ENCODE results near the gene SLC9A7.

Gene SLC9A7

GRCh38 chrX:46649421-46650260 lies 109.3 kb downstream of the SLC9A7 start:
- DNase-seq (ENCODE audit: low read depth, low spot score) = no peak

DNA sequence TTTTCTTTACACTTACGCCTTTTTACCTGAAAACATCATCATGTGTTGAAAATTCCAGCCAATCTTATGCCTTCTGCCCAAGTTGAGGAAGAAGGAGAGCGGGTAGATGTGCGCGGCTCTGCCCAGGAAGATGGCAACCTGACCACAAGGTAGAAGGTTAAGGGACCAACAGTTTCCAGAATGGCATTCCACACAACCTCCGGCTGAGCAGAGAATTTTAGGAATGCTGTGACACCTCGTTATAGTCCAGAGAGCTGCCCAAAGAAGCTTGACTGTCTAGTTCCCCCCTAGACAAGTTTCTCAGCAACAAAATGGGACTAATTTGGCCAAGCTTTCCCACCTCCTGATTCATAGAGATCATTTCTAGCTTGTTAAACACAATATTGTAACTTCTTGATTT lies 110.3 kb downstream of the SLC9A7 start:
- DNase-seq (ENCODE audit: low read depth, low spot score) = no peak

DNA sequence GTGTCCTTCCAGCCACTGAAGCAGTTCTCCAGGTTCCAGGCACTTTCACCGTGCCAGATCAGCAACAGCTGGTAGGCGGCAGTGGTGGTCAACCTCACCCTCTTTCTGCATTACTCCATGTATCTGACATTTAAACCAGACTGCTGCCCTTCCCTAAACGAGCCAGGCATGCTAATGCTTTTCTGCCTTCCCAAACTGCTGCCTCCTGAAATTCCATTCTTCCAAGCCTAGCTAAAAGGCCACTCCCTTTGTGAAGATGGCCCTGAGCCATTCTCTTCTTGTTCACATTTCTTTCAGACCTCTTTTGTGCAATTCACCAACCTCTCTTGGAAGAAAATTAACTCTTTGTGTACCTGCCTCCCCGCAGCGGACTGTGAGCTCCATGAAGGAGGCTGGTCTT lies 111.7 kb downstream of the SLC9A7 start:
- no peak for DNase-seq (ENCODE audit: low read depth, low spot score)

DNA sequence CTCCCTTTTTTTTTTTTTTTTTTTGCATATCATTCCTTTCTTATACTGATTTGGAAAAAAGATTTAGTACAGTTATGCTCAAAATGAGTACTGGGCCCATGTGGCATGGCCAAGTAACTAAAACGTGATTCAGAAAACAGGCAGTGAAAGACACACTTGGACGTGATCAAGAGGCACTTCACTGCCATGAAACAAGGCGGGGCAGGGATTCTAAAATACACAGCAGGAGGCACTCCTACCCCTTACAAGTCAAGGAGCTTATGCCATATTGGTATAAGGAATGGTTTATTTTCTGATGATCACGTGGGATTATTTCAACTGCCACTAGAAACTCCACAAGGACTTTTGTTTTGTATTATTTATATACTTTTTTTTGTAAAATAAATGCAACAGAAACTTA lies 113.3 kb downstream of the SLC9A7 start:
- DNase-seq (ENCODE audit: low read depth, low spot score) = no peak

DNA sequence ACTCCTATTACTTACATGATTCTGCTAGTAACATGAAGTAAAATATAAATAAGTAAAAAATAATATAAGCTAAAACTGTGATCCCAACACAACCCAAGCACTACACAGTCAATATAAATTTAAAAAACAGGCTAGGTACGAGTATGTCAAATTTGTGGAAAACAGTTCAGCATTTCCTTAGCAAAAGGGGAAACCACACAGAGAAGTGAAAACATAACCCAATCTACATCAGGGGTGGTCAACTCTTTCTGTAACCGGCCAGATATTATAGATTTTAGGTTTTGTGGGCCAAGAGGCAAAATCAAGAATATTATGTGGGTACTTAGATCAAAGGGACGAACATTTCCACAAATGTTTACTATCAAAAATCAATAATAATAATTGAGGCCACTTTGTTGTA lies 115.3 kb downstream of the SLC9A7 start:
- DNase-seq (ENCODE audit: low read depth, low spot score) = no peak

DNA sequence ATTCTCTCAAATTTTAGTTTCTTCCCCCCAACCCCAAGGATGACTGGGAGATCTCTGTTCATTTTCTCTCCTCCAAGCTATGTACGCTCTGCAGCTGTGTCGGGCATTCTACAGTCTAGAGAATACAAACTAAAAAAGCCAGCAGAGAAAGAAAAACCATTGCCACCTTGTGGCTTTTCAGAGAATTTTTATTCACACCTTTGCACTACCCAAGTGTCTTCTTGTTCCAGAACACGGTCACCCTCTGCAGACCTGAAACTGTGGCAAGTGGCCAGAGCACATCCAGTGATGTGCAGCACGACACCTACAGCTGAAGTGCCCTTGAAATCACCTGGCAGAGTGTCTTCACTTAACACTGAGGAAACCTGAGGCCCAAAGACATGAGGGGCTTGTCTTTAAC lies 116.8 kb downstream of the SLC9A7 start:
- no peak for DNase-seq (ENCODE audit: low read depth, low spot score)

- peak; percentile 3 for DNase-seq (ENCODE audit: low read depth, low spot score)
These were observed 121.0 kb downstream of the SLC9A7 start for GRCh38 chrX:46637938-46638337.

DNA sequence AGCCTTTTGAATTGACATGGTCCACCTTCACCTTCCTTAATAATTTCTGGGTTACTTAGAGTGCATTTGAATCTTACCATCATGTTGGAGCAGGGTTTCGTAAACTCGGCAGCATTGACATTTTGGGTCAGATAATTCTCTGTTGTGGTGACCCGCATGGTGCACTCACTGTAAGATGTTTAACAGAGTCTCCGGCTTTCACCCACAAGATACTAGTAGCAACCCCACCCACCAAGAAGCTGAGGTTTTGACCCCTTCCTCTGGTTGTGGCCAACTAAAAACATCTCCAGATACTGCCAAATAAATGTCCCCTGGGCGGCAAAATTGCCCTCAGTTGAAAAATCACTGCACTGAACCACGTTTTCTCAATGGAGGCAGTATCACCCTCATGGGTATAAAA lies 122.7 kb downstream of the SLC9A7 start:
- no peak for DNase-seq (ENCODE audit: low read depth, low spot score)

- DNase-seq (ENCODE audit: low read depth, low spot score) = no peak
These were observed 123.7 kb downstream of the SLC9A7 start for GRCh38 chrX:46635186-46635585.

DNA sequence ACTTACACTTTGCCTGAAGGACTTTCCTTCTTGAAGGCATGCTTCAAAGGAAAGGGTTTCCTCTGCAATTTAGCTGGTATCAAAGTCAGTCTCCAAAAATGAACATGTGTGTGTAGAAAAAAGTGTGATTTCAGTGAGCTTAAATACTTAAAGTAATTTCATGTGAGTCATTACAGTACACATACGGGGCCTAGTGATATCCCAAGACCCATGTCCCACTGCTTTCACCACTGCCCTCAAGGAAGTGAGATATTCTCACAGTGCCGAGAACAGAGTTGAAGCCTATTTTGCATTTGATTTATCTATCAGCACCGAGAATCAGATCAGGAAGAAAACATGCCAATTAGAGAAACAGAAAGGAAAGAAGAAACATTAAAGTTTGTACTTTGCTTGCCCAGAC lies 124.3 kb downstream of the SLC9A7 start:
- no peak for DNase-seq (ENCODE audit: low read depth, low spot score)

DNA sequence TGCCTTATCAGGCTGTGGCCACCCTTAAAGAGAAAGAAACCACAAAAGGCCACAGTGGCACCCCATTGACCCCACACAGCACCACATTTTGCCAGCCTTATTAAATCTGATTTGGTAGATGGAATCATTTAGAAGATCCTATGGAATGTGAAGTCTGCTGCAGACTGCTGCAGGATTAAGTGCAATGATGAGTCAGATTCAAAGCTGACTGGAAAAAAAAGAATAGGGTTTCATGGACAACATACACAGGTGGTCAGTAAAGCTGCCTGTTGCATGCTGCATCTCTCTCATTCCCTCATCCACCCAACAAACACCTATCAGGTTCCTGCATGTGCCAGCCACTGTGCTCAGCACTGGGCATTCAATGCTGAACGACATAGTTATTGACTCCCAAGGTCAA lies 128.8 kb downstream of the SLC9A7 start:
- no peak for DNase-seq (ENCODE audit: low read depth, low spot score)

- no peak for DNase-seq (ENCODE audit: low read depth, low spot score)
These were observed 130.2 kb downstream of the SLC9A7 start for GRCh38 chrX:46628460-46629371.

GRCh38 chrX:46627711-46628419 lies 131.1 kb downstream of the SLC9A7 start:
- no peak for DNase-seq (ENCODE audit: low read depth, low spot score)

DNA sequence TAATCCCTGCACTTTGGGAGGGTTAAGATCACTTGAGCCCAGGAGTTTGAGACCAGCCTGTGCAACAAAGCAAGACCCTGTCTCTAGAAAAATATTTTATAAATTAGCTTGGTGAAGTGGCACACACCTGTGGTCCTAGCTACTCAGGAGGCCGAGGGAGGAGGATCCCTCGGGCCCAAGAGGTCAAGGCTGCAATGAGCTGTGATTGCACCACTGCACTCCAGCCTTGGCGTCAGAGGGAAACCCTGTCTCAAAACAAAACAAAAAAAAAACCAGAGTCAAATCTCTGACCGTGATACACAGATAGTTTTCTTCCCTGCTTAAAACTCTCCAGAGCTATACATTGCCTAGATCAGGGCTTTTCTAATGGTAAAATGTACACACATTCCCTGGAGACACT lies 131.9 kb downstream of the SLC9A7 start:
- no peak for DNase-seq (ENCODE audit: low read depth, low spot score)

DNA sequence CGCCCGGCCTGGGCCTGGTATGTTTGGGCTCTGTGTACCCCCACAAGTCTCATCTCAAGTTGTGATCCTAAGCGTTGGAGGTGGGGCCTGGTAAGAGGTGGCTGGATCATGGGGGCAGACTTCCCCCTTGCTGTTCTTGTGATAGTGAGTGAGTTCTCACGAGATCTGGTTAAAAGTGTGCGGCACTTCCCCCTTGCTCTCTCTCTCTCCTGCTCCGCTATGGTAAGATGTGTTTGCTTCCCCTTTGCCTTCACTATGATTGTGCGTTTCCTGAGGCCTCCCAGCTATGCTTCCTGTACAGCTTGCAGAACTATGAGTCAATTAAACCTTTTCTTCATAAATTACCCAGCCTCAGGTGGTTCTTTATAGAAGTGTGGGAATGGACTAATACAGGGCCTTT lies 132.4 kb downstream of the SLC9A7 start:
- DNase-seq (ENCODE audit: low read depth, low spot score) = no peak

DNA sequence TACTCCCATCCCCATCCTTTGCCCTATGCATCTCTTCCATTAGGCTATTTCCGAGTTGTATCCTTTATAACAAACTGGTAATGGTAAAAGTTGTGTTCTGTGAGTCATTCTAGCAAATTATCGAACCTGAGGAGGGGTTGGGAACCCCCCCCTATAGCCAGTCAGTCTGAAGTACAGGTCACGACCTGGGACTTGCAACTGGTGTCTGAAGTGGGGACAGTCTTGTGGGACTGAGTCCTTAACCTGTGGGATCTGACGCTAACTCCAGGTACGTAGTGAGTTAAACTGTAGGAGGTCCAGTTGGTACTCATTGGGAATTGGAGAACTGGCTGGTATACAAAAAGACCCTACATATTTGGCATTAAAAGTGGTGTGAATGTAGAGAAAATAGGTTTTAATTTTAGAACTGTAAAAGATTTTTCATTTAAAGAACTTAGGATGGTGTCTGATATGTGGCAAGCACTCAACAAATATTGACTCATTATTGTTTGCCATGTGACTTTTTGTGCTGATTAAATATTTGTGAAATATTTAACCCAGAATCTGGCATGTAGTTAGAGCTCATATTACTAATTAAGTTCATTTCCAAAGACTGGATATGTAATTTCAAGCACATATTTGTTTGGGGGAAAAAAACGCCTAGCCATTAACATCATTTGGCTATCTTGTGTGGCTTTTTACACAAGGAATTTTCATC lies 134.7 kb downstream of the SLC9A7 start:
- DNase-seq (ENCODE audit: low read depth, low spot score) = no peak

DNA sequence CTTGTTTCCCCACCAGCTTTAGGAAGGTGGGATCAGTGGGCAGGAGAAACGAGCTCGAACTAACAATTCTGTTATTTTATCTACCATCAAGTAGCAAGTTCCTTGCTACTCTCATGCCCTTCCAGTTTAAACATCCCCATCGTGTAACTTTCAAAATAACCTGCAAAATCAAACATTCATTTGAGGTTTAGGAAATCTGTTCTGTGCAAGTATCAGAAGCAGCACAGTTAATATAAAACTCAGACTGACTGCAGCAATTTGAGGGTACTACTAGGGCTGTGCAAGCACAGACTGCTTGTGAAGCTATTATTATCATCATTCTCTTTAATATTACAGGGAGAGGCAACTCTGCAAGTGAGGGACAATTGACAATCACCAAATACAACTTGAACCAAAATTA lies 137.3 kb downstream of the SLC9A7 start:
- DNase-seq (ENCODE audit: low read depth, low spot score) = no peak

GRCh38 chrX:46620505-46620904 lies 138.4 kb downstream of the SLC9A7 start:
- no peak for DNase-seq (ENCODE audit: low read depth, low spot score)

- DNase-seq (ENCODE audit: low read depth, low spot score) = no peak
These were observed 140.0 kb downstream of the SLC9A7 start for GRCh38 chrX:46618947-46619346.

- no peak for DNase-seq (ENCODE audit: low read depth, low spot score)
These were observed 141.0 kb downstream of the SLC9A7 start for GRCh38 chrX:46617906-46618305.

DNA sequence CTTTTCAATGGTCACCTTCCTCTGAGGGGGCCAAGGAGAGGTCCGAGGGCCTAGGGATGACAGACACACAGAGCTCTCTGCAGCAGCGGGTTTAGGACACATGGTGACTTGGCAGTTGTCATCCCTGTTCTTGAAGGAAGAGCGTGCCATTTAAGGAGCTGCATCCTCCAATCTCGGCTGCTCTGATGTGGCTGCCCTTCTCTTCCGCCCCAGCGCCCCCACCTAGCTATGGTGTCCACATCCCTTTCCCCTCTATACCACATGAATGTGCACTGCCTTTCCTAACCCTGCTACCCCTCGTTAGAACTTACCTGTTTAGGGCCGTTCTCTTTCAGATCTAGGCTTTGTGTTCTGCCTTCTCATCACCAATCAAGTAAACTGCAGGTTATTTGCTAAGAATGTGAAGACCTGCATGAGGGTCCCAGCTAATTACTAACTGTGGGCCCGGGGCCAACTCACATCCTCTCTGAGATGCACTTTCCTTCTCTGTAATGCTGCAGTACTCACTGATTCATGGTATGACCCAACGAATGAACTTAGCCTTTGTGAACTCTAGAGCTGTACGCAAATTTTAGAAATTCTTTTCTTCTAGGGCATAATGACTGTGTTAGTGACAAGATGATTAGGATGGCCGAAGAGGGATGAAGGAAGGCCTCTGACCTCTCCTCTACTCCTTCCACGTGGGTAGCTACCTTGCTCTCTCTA lies 147.1 kb downstream of the SLC9A7 start:
- DNase-seq (ENCODE audit: low read depth, low spot score) = no peak

Measured in astrocyte of the hippocampus (primary cell).